Loucy (cell line): ENCODE data around the gene HMGCS2.

ENCODE experiments used
- H2AFZ ChIP-seq: fragments of 200-600 bp; sonication (generic); 2 replicates; pipeline ENCODE4 v1.6.0; 2016; ENCODE audit warnings: antibody characterized with exemption, mild to moderate bottlenecking, low read length, moderate library complexity
- H3F3A ChIP-seq: fragments of 200-600 bp; 2 replicates; pipeline ENCODE4 v1.6.0; 2016; ENCODE audit warnings: antibody characterized with exemption, low read depth, mild to moderate bottlenecking
- H3K27me3 ChIP-seq: fragments of 200-600 bp; sonication (generic); 2 replicates; pipeline ENCODE4 v1.6.1; 2014; ENCODE audit warnings: low read length, mild to moderate bottlenecking; ENCODE audit not compliant: insufficient read depth, poor library complexity, severe bottlenecking
- H3K36me3 ChIP-seq: fragments of 200-600 bp; sonication (generic); 2 replicates; pipeline ENCODE4 v1.6.1; 2016; ENCODE audit warnings: low read length; ENCODE audit not compliant: insufficient read depth
- H3K4me1 ChIP-seq: fragments of 200-600 bp; sonication (generic); 2 replicates; pipeline ENCODE4 v1.5.1; 2014; ENCODE audit warnings: low read length, mild to moderate bottlenecking; ENCODE audit not compliant: insufficient read depth, poor library complexity, severe bottlenecking
- H3K4me2 ChIP-seq: fragments of 200-600 bp; sonication (generic); 2 replicates; pipeline ENCODE4 v1.6.0; 2014; ENCODE audit warnings: antibody characterized with exemption, low read length, low read depth, mild to moderate bottlenecking; ENCODE audit not compliant: poor library complexity, severe bottlenecking
- H3K4me3 ChIP-seq: fragments of 200-600 bp; sonication (generic); 2 replicates; pipeline ENCODE4 v1.5.1; 2014; ENCODE audit warnings: low read length, mild to moderate bottlenecking, mixed read lengths; ENCODE audit not compliant: poor library complexity, severe bottlenecking
- H3K79me2 ChIP-seq: fragments of 200-600 bp; sonication (generic); 2 replicates; pipeline ENCODE4 v1.6.1; 2014; ENCODE audit warnings: low read length; ENCODE audit not compliant: insufficient read depth
- H3K9ac ChIP-seq: fragments of 200-600 bp; sonication (generic); 2 replicates; pipeline ENCODE4 v1.6.0; 2014; ENCODE audit warnings: mild to moderate bottlenecking, low read depth, low read length, moderate library complexity; ENCODE audit not compliant: poor library complexity, severe bottlenecking
- H3K9me2 ChIP-seq: fragments of 200-600 bp; sonication (generic); replicated peaks from 2 replicates; pipeline ENCODE4 v1.6.1; 2016; ENCODE audit warnings: low read depth, low read length, mixed read lengths
- H3K9me3 ChIP-seq: fragments of 200-600 bp; sonication (generic); 2 replicates; pipeline ENCODE4 v1.6.1; 2014; ENCODE audit warnings: mild to moderate bottlenecking, antibody characterized with exemption, low read length, low read depth; ENCODE audit not compliant: insufficient read depth
- H4K20me1 ChIP-seq: fragments of 200-600 bp; sonication (generic); 2 replicates; pipeline ENCODE4 v1.6.0; 2014; ENCODE audit warnings: antibody characterized with exemption, low read length, mild to moderate bottlenecking; ENCODE audit not compliant: insufficient read depth, poor library complexity, severe bottlenecking
- CTCF ChIP-seq: fragments of 200-600 bp; sonication (generic); conservative IDR thresholded peaks from 2 replicates; pipeline ENCODE4 v1.5.1; 2014; ENCODE audit warnings: mild to moderate bottlenecking, antibody characterized with exemption, low read length
- EZH2phosphoT487 ChIP-seq: fragments of 200-600 bp; IDR thresholded peaks from 2 replicates; pipeline ENCODE4 v1.6.1; 2018; ENCODE audit warnings: antibody characterized with exemption, mild to moderate bottlenecking, moderate library complexity, borderline replicate concordance

Gene HMGCS2

GRCh38 chr1:119731741-119732430 is 36.8 kb downstream of the HMGCS2 start:
- TF ChIP-seq EZH2phosphoT487 (no peak), CTCF (no peak)
- H3K27me3 ChIP-seq, result no peaks in the 10 kb centered on the region
- H2AFZ ChIP-seq, result no peak overlapping the region
- no peaks in the 10 kb centered on the region for H3K4me1 ChIP-seq
- H3K4me2 ChIP-seq, result no peak overlapping the region
- peaks cover 4% of the 10 kb centered on the region for H4K20me1 ChIP-seq
- H3K9me2 ChIP-seq, result no peaks in the 10 kb centered on the region
- H3K9ac ChIP-seq, result no peak overlapping the region
- H3F3A ChIP-seq, result no peaks in the 10 kb centered on the region
- peaks cover 97% of the 10 kb centered on the region for H3K36me3 ChIP-seq
- H3K4me3 ChIP-seq, result no peak overlapping the region
- no peaks in the 10 kb centered on the region for H3K79me2 ChIP-seq
- H3K9me3 ChIP-seq, result no peaks in the 10 kb centered on the region

GRCh38 chr1:119731060-119731459 is 37.6 kb downstream of the HMGCS2 start:
- H2AFZ ChIP-seq, result no peak overlapping the region
- H3K27me3 ChIP-seq, result no peaks in the 10 kb centered on the region
- TF ChIP-seq EZH2phosphoT487 (no peak), CTCF (no peak)
- H3K9me3 ChIP-seq, result no peaks in the 10 kb centered on the region
- H3K79me2 ChIP-seq, result no peaks in the 10 kb centered on the region
- H3K4me3 ChIP-seq, result no peak overlapping the region
- H3K4me2 ChIP-seq, result no peak overlapping the region
- H3K9me2 ChIP-seq, result no peaks in the 10 kb centered on the region
- no peaks in the 10 kb centered on the region for H3K4me1 ChIP-seq
- H4K20me1 ChIP-seq, result peaks cover 4% of the 10 kb centered on the region
- peaks cover 97% of the 10 kb centered on the region; the same call in 1 of the 2 replicates for H3K36me3 ChIP-seq
- H3K9ac ChIP-seq, result no peak overlapping the region
- no peaks in the 10 kb centered on the region for H3F3A ChIP-seq

GRCh38 chr1:119729044-119729443 is 39.7 kb downstream of the HMGCS2 start:
- Histone ChIP-seq H3K4me2 (no peak overlapping the region), H3K9ac (no peak overlapping the region), H3K36me3 (peaks cover 97% of the 10 kb centered on the region; the same call in 1 of the 2 replicates), H3K79me2 (peaks cover 4% of the 10 kb centered on the region; the same call in 1 of the 2 replicates), H3K27me3 (no peaks in the 10 kb centered on the region), H3K9me3 (no peaks in the 10 kb centered on the region), H3K9me2 (no peaks in the 10 kb centered on the region), H3F3A (no peaks in the 10 kb centered on the region), H4K20me1 (peaks cover 4% of the 10 kb centered on the region), H3K4me1 (no peaks in the 10 kb centered on the region), H2AFZ (no peak overlapping the region), H3K4me3 (no peak overlapping the region)
- TF ChIP-seq EZH2phosphoT487 (no peak), CTCF (no peak)
